Prostate gland (tissue), 2 donors: ENCODE results near the gene PCDH9.

Source experiments
- CTCF ChIP-seq, 4 experiments: fragments of 200-600 bp in 2 of 4; fragments of 450-650 bp in 2 of 4; sonication (generic) in 2 of 4; IDR thresholded peaks; 1 replicate in 3 of 4; 2 replicates in 1 of 4; pipeline ENCODE4 v1.5.1; 2016 to 2019; ENCODE audit warnings: antibody characterized with exemption in 4 of 4, mild to moderate bottlenecking in 2 of 4, moderate library complexity in 2 of 4
- POLR2A ChIP-seq: fragments of 450-650 bp; IDR thresholded peaks from one replicate; pipeline ENCODE4 v1.6.1; 2016; ENCODE audit warnings: antibody characterized with exemption, mild to moderate bottlenecking

GRCh38 chr13:66663711-66664110 lies 566.4 kb downstream of the PCDH9 start:
- TF ChIP-seq POLR2A (no peak), CTCF (IDR thresholded peaks at IDR 0.05) (no peak)
